Fibroblast of lung (primary cell): ENCODE results near the gene MS4A8. TPM values are rescaled to one million over a fixed set of nuclear protein-coding genes. Genes with fewer than 3 reads are reported as not detected.

ENCODE experiments used
- DNase-seq, 2 donors: peaks; one replicate each; pipeline versions ENCODE4 v3.0.0 to v3.0.0-alpha.2; 2010; ENCODE audit warnings: low read depth in 2 of 2
- H2AFZ ChIP-seq: 2 replicates; pipeline ENCODE4 v1.5.1; 2012; ENCODE audit warnings: low read length, control low read depth, inconsistent platforms
- H3K27ac ChIP-seq: 2 replicates; pipeline ENCODE4 v1.5.1; 2011; ENCODE audit warnings: low read length, control low read depth; ENCODE audit not compliant: insufficient read depth
- H3K27me3 ChIP-seq: 2 replicates; pipeline ENCODE4 v1.5.1; 2011; ENCODE audit warnings: mild to moderate bottlenecking, low read length; ENCODE audit not compliant: control insufficient read depth, insufficient read depth
- H3K36me3 ChIP-seq: 2 replicates; pipeline ENCODE4 v1.5.1; 2011; ENCODE audit warnings: low read length; ENCODE audit not compliant: control insufficient read depth, insufficient read depth
- H3K4me1 ChIP-seq: 2 replicates; pipeline ENCODE4 v1.5.1; 2011; ENCODE audit warnings: low read length; ENCODE audit not compliant: control insufficient read depth, insufficient read depth; ENCODE audit errors: extremely low read depth
- H3K4me2 ChIP-seq: 2 replicates; pipeline ENCODE4 v1.5.1; 2011; ENCODE audit warnings: low read length, control low read depth; ENCODE audit not compliant: insufficient read depth; ENCODE audit errors: extremely low read depth
- H3K4me3 ChIP-seq, 4 experiments: fragments of 200-600 bp in 1 of 4; sonication (generic) in 1 of 4; replicated peaks in 1 of 4; 2 replicates each; pipeline ENCODE4 v1.5.1; 2011 to 2016; ENCODE audit warnings: low read length in 4 of 4, low read depth in 3 of 4, mild to moderate bottlenecking in 3 of 4, control low read depth in 2 of 4, inconsistent platforms in 1 of 4, mixed read lengths in 1 of 4; ENCODE audit not compliant: insufficient read depth in 1 of 4; ENCODE audit errors: control extremely low read depth in 1 of 4
- H3K79me2 ChIP-seq: 2 replicates; pipeline ENCODE4 v1.5.1; 2012; ENCODE audit warnings: mild to moderate bottlenecking, low read length, inconsistent platforms; ENCODE audit not compliant: control insufficient read depth, insufficient read depth
- H3K9ac ChIP-seq: 2 replicates; pipeline ENCODE4 v1.5.1; 2011; ENCODE audit warnings: mild to moderate bottlenecking, low read length, control low read depth; ENCODE audit not compliant: insufficient read depth
- H3K9me3 ChIP-seq: 2 replicates; pipeline ENCODE4 v1.5.1; 2012; ENCODE audit warnings: low read depth, low read length; ENCODE audit not compliant: control insufficient read depth, insufficient read depth
- H4K20me1 ChIP-seq: 2 replicates; pipeline ENCODE4 v1.5.1; 2011; ENCODE audit warnings: low read length; ENCODE audit not compliant: control insufficient read depth, insufficient read depth; ENCODE audit errors: extremely low read depth
- CTCF ChIP-seq, 2 donors: IDR thresholded peaks in 1 of 2; conservative IDR thresholded peaks in 1 of 2; 1 replicate in 1 of 2; 2 replicates in 1 of 2; pipeline ENCODE4 v1.5.1; 2011 to 2012; ENCODE audit warnings: low read length in 2 of 2, control low read depth in 1 of 2, inconsistent platforms in 1 of 2, low read depth in 1 of 2, mild to moderate bottlenecking in 1 of 2
- EZH2 ChIP-seq: IDR thresholded peaks from 2 replicates; pipeline ENCODE4 v1.5.1; 2012; ENCODE audit warnings: low read length, control low read depth, mild to moderate bottlenecking; ENCODE audit errors: missing control alignments
- polyA plus RNA-seq, 2 donors: library from polyadenylated mRNA; depleted of rRNA in 1 of 2; stranded (reverse) in 1 of 2; unstranded in 1 of 2; fragments of >200 nt; gene quantifications; 2 replicates each; pipeline ENCODE4 v1.2.1, GENCODE V29; 2011 to 2012; ENCODE audit warnings: missing spikeins in 1 of 2
- total RNA-seq: library from RNA; depleted of rRNA; stranded (reverse); fragments of >200 nt; gene quantifications from 2 replicates; pipeline ENCODE4 v1.2.1, GENCODE V29; 2014

The MS4A8 gene
- total and polyA plus RNA-seq, 2 donors (not counting 1 experiment from before 2014, with no cell fraction given), result not detected

DNA sequence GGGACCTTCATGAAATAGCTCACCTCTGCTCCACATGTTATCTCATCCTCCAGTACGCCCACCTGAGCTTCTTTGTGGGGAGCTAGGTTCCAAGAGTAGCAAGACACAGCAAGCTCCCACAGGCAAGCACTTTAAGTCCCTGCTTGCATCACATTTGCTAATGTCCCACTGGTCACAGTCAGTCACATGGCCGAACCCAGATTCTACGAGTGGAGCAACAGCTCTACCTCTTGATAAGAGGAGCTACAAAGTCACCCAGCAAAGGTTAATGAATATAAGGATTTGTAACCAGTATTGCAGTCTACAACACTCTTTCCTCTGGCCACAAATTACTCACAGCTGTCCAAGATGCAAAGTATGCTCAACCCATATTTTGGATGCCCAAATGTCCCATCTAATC is 42.0 kb downstream of the MS4A8 start:
- H4K20me1 ChIP-seq, result no peaks in the 10 kb centered on the region
- no peaks in the 10 kb centered on the region for H3K4me1 ChIP-seq
- H3K27ac ChIP-seq, result no peak overlapping the region
- H3K4me3 ChIP-seq, result no peak overlapping the region
- no peaks in the 10 kb centered on the region for H3K79me2 ChIP-seq
- no peak overlapping the region for H3K9ac ChIP-seq
- H3K27me3 ChIP-seq, result no peaks in the 10 kb centered on the region
- H2AFZ ChIP-seq, result no peak overlapping the region
- H3K4me2 ChIP-seq, result no peak overlapping the region
- no peaks in the 10 kb centered on the region for H3K9me3 ChIP-seq
- H3K36me3 ChIP-seq, result no peaks in the 10 kb centered on the region
- DNase-seq, result no peak
- TF ChIP-seq EZH2, result no peak
- TF ChIP-seq CTCF (conservative IDR thresholded peaks at IDR 0.05 in 1 of 2, IDR thresholded peaks at IDR 0.05 in 1 of 2; ENCODE audit: low read depth in 1 of 2, low read length in 2 of 2), result no peak

- Histone ChIP-seq H3K36me3 (no peaks in the 10 kb centered on the region), H3K9me3 (no peaks in the 10 kb centered on the region), H3K27ac (no peak overlapping the region), H3K27me3 (no peaks in the 10 kb centered on the region), H3K4me1 (no peaks in the 10 kb centered on the region), H4K20me1 (no peaks in the 10 kb centered on the region), H3K9ac (no peak overlapping the region), H3K4me2 (no peak overlapping the region), H3K79me2 (no peaks in the 10 kb centered on the region), H2AFZ (no peak overlapping the region), H3K4me3 (no peak overlapping the region)
- no peak for DNase-seq
- TF ChIP-seq EZH2, result no peak
- TF ChIP-seq CTCF (conservative IDR thresholded peaks at IDR 0.05 in 1 of 2, IDR thresholded peaks at IDR 0.05 in 1 of 2; ENCODE audit: low read depth in 1 of 2, low read length in 2 of 2), result no peak
Measured at GRCh38 chr11:60743058-60743457, 43.6 kb downstream of the MS4A8 start.

GRCh38 chr11:60744114-60744513 is 44.7 kb downstream of the MS4A8 start:
- Histone ChIP-seq H3K27ac (no peak overlapping the region), H3K36me3 (no peaks in the 10 kb centered on the region), H3K4me2 (no peak overlapping the region), H3K79me2 (no peaks in the 10 kb centered on the region), H3K27me3 (no peaks in the 10 kb centered on the region), H3K9me3 (no peaks in the 10 kb centered on the region), H2AFZ (no peak overlapping the region), H3K4me1 (no peaks in the 10 kb centered on the region), H4K20me1 (no peaks in the 10 kb centered on the region), H3K9ac (no peak overlapping the region), H3K4me3 (no peak overlapping the region)
- TF ChIP-seq CTCF (conservative IDR thresholded peaks at IDR 0.05 in 1 of 2, IDR thresholded peaks at IDR 0.05 in 1 of 2; ENCODE audit: low read depth in 1 of 2, low read length in 2 of 2), result no peak
- TF ChIP-seq EZH2, result no peak
- no peak for DNase-seq
